ENCODE data around the gene RILPL1. TPM values are rescaled to one million over a fixed set of nuclear protein-coding genes. Genes with fewer than 3 reads are reported as not detected.
"Not testable (repeated sequence)": the region's sequence is repeated elsewhere in the genome, so short reads cannot be mapped to it uniquely, and the experiment has no call there.

RILPL1 gene
- total RNA-seq, 2 experiments from 2014 or later, result 4.0 to 4.8 TPM

GRCh38 chr12:123526542-123527080 is 6.9 kb downstream of the RILPL1 start:
- Mint-ChIP-seq H3K9me3 (no peaks in the 10 kb centered on the region), H3K27ac (no peak overlapping the region), H3K27me3 (no peaks in the 10 kb centered on the region), H3K4me3 (no peak overlapping the region), H3K4me1 (ENCODE audit: low read depth) (peaks cover 4% of the 10 kb centered on the region), H3K36me3 (no peaks in the 10 kb centered on the region)
- intact Hi-C loops (cut with micrococcal nuclease), result no loop called here
- DNase-seq, result no peak
- ChIA-PET CTCF (no interaction called here), POLR2A (no interaction called here)

GRCh38 chr12:123524378-123524777 is 9.1 kb downstream of the RILPL1 start:
- no peak for DNase-seq
- Mint-ChIP-seq H3K27me3 (no peaks in the 10 kb centered on the region), H3K9me3 (no peaks in the 10 kb centered on the region), H3K4me1 (ENCODE audit: low read depth) (no peaks in the 10 kb centered on the region), H3K36me3 (peaks cover 3% of the 10 kb centered on the region), H3K4me3 (no peak overlapping the region), H3K27ac (no peak overlapping the region)
- intact Hi-C loops (cut with micrococcal nuclease), result no loop called here
- POLR2A ChIA-PET, result no interaction called here
- CTCF ChIA-PET, result no interaction called here

- peaks cover 3% of the 10 kb centered on the region for H3K36me3 Mint-ChIP-seq
- H3K27me3 Mint-ChIP-seq, result no peaks in the 10 kb centered on the region
- no peak overlapping the region for H3K4me3 Mint-ChIP-seq
- ChIA-PET CTCF (no interaction called here), POLR2A (no interaction called here)
- H3K4me1 Mint-ChIP-seq (ENCODE audit: low read depth), result peaks cover 2% of the 10 kb centered on the region
- DNase-seq, result no peak
- no peak overlapping the region for H3K27ac Mint-ChIP-seq
- intact Hi-C loops (cut with micrococcal nuclease), result no loop called here
- H3K9me3 Mint-ChIP-seq, result no peaks in the 10 kb centered on the region
These were observed 10.0 kb downstream of the RILPL1 start for GRCh38 chr12:123523518-123523917.

GRCh38 chr12:123522164-123522563 is 11.4 kb downstream of the RILPL1 start:
- H3K27me3 Mint-ChIP-seq, result no peaks in the 10 kb centered on the region
- CTCF ChIA-PET, result no interaction called here
- H3K9me3 Mint-ChIP-seq, result no peaks in the 10 kb centered on the region
- DNase-seq, result no peak
- no peak overlapping the region for H3K27ac Mint-ChIP-seq
- intact Hi-C loops (cut with micrococcal nuclease), result no loop called here
- peaks cover 10% of the 10 kb centered on the region for H3K36me3 Mint-ChIP-seq
- POLR2A ChIA-PET, result no interaction called here
- peaks cover 2% of the 10 kb centered on the region for H3K4me1 Mint-ChIP-seq (ENCODE audit: low read depth)
- no peak overlapping the region for H3K4me3 Mint-ChIP-seq

- DNase-seq, result no peak
- peaks cover 10% of the 10 kb centered on the region for H3K36me3 Mint-ChIP-seq
- ChIA-PET CTCF (interaction anchor here (0.5 kb wide), 1 partner anchor 16 kb away, joined by 3 read pairs; no protein-coding TSS in a partner anchor), POLR2A (no interaction called here)
- H3K9me3 Mint-ChIP-seq, result no peaks in the 10 kb centered on the region
- H3K4me1 Mint-ChIP-seq (ENCODE audit: low read depth), result peaks cover 2% of the 10 kb centered on the region
- no peak overlapping the region for H3K27ac Mint-ChIP-seq
- H3K4me3 Mint-ChIP-seq, result no peak overlapping the region
- no peaks in the 10 kb centered on the region for H3K27me3 Mint-ChIP-seq
- intact Hi-C loops (cut with micrococcal nuclease), result no loop called here
These were observed 12.7 kb downstream of the RILPL1 start for GRCh38 chr12:123520567-123521474.

GRCh38 chr12:123519141-123520001 is 14.1 kb downstream of the RILPL1 start:
- peak; percentile 20 for DNase-seq
- Mint-ChIP-seq H3K4me1 (ENCODE audit: low read depth) (peaks cover 2% of the 10 kb centered on the region), H3K27ac (no peak overlapping the region), H3K36me3 (peaks cover 10% of the 10 kb centered on the region), H3K9me3 (no peaks in the 10 kb centered on the region), H3K27me3 (no peaks in the 10 kb centered on the region), H3K4me3 (no peak overlapping the region)
- intact Hi-C loops (cut with micrococcal nuclease), result no loop called here
- ChIA-PET CTCF (no interaction called here), POLR2A (no interaction called here)

GRCh38 chr12:123516216-123516780 is 17.2 kb downstream of the RILPL1 start:
- no peak for DNase-seq
- Mint-ChIP-seq H3K4me1 (ENCODE audit: low read depth) (peaks cover 2% of the 10 kb centered on the region), H3K27ac (no peak overlapping the region), H3K9me3 (no peaks in the 10 kb centered on the region), H3K4me3 (no peak overlapping the region), H3K27me3 (no peaks in the 10 kb centered on the region), H3K36me3 (peaks cover 10% of the 10 kb centered on the region)
- POLR2A ChIA-PET, result no interaction called here
- CTCF ChIA-PET, result no interaction called here
- intact Hi-C loops (cut with micrococcal nuclease), result no loop called here

GRCh38 chr12:123514582-123515221 is 18.8 kb downstream of the RILPL1 start:
- POLR2A ChIA-PET; DNase-seq; H3K27ac Mint-ChIP-seq; H3K36me3 Mint-ChIP-seq; H3K9me3 Mint-ChIP-seq; intact Hi-C loops (cut with micrococcal nuclease); H3K4me3 Mint-ChIP-seq; H3K4me1 Mint-ChIP-seq (ENCODE audit: low read depth); CTCF ChIA-PET; H3K27me3 Mint-ChIP-seq: not testable (repeated sequence)

GRCh38 chr12:123513805-123514204 is 19.7 kb downstream of the RILPL1 start:
- intact Hi-C loops (cut with micrococcal nuclease), result no loop called here
- peaks cover 7% of the 10 kb centered on the region for H3K36me3 Mint-ChIP-seq
- H3K27me3 Mint-ChIP-seq, result no peaks in the 10 kb centered on the region
- ChIA-PET CTCF (no interaction called here), POLR2A (no interaction called here)
- H3K4me3 Mint-ChIP-seq, result no peak overlapping the region
- no peak for DNase-seq
- no peak overlapping the region for H3K27ac Mint-ChIP-seq
- no peaks in the 10 kb centered on the region for H3K4me1 Mint-ChIP-seq (ENCODE audit: low read depth)
- no peaks in the 10 kb centered on the region for H3K9me3 Mint-ChIP-seq

GRCh38 chr12:123512838-123513665 is 20.5 kb downstream of the RILPL1 start:
- H3K4me3 Mint-ChIP-seq, result no peak overlapping the region
- ChIA-PET POLR2A (no interaction called here), CTCF (no interaction called here)
- H3K36me3 Mint-ChIP-seq, result peaks cover 6% of the 10 kb centered on the region
- no peaks in the 10 kb centered on the region for H3K4me1 Mint-ChIP-seq (ENCODE audit: low read depth)
- intact Hi-C loops (cut with micrococcal nuclease), result no loop called here
- DNase-seq, result no peak
- H3K9me3 Mint-ChIP-seq, result no peaks in the 10 kb centered on the region
- H3K27ac Mint-ChIP-seq, result no peak overlapping the region
- H3K27me3 Mint-ChIP-seq, result no peaks in the 10 kb centered on the region

- DNase-seq, result no peak
- Mint-ChIP-seq H3K27ac (no peak overlapping the region), H3K36me3 (no peaks in the 10 kb centered on the region), H3K27me3 (no peaks in the 10 kb centered on the region), H3K4me1 (ENCODE audit: low read depth) (no peaks in the 10 kb centered on the region), H3K4me3 (no peak overlapping the region), H3K9me3 (no peaks in the 10 kb centered on the region)
- ChIA-PET CTCF (no interaction called here), POLR2A (no interaction called here)
- intact Hi-C loops (cut with micrococcal nuclease), result no loop called here
These were observed 26.7 kb downstream of the RILPL1 start for GRCh38 chr12:123506843-123507236.
